Kidney (tissue), 2 donors: ENCODE results near the gene FAR2. TPM values are rescaled to one million over a fixed set of nuclear protein-coding genes. Genes with fewer than 3 reads are reported as not detected.

Source experiments
- polyA plus RNA-seq: library from polyadenylated mRNA; stranded (reverse); fragments of 350-450 nt; fragmentation: Illumina TruSeq; extraction: RNeasy Lipid Tissue Mini Kit (QIAGEN cat#74804); gene quantifications from one replicate; pipeline ENCODE4 v1.2.3, GENCODE V29; 2014; ENCODE audit warnings: low read depth, low replicate concordance; ENCODE audit not compliant: insufficient read depth
- total RNA-seq: library from RNA; stranded (reverse); fragmentation: NEBNext Ultra II Directional; extraction: Animal tissue kit (Norgen Biotek cat#: 25700); gene quantifications from one replicate; pipeline ENCODE4 v1.2.1, GENCODE V29; 2021
- donor health status: DM: yes; HTN: yes; CAD: no.

Gene FAR2
- total and polyA plus RNA-seq, 2 donors from 2014 or later: 3.1 to 11.5 TPM

Other genes starting within 250 kb of the FAR2 start
- 65.1 TPM for gene ERGIC2, start 231.9 kb downstream of the FAR2 start, total RNA-seq
- gene ERGIC2, start 231.9 kb downstream of the FAR2 start, polyA plus RNA-seq: 60.5 TPM